Measurements from ENCODE around the gene OR51B2.
"Not testable (repeated sequence)": the region's sequence is repeated elsewhere in the genome, so short reads cannot be mapped to it uniquely, and the experiment has no call there.

Gene OR51B2

GRCh38 chr11:5324197-5324596, at the start of gene OR51B2:
OR51B2 (minus strand) TSS chr11:5324297; CDS start chr11:5324297, 0 bp downstream.
- DNase-seq = no peak

DNA sequence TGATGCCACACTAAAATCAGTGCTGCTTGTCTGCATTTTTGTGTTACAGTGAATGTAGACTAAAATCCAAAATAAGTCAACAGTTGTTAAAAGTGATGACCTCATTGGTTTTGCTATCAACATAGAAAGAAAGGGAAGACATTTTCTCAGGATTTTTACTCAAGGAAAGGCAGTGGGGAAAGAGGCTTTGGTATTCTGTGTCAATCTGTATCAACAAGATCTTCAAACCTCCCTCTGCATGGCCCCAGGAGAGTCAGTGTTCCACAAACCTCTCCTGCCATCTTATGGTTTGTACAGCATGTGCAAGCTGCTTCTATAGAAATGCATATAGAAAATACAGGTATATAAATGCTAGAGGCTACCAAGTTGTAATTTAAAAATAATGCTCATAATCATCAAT, 45.7 kb upstream of the OR51B2 start:
- DNase-seq = no peak

- DNase-seq = no peak
These were observed 44.5 kb upstream of the OR51B2 start for GRCh38 chr11:5368502-5369043.

DNA sequence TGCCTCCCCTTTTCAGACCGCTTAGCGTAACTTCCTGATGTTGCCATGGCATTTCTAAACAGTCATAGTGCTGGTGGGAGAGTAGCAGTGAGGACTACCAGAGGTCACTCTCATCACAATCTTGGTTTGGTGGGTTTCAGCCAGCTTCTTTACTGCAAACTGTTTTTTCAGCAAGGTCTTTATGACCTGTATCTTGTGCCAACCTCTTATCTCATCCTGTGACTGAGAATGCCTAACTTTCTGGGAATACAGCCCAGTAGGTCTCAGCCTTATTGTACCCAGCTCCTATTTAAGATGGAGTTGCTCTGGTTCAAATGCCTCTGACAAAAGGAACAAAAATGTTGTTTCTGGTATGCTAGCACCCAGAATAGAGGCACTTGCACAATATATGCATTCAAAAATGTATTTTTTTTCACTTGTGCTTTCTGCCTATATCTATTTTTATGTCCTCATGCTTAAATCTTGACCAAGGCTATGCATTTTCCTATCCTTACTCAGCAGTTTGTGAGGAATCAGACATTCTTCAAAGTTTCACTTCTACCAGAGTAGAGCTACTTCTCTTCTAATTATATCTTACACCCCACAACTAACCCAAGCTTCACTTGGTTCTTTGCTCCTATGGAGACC, 43.5 kb upstream of the OR51B2 start:
- no peak for DNase-seq

- DNase-seq = no peak
These were observed 42.8 kb upstream of the OR51B2 start for GRCh38 chr11:5366856-5367255.

DNA sequence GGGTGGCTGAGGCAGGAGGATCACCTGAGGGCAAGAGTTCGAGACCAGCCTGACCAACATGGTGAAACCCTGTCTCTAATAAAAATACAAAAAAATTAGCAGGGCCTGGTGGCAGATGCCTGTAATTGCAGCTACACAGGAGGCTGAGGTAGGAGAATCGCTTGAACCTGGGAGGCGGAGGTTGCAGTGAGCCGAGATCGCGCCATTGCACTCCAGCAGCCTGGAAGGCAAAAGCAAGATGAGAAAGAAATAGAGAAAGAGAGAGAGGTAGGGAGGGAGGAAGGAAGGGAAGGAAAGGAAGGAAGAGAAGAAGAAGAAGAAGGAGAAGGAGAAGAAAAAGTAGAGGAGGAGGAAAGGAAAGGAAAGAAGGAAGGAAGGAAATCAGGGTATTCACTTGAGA, 42.3 kb upstream of the OR51B2 start:
- DNase-seq = not testable (repeated sequence)

DNA sequence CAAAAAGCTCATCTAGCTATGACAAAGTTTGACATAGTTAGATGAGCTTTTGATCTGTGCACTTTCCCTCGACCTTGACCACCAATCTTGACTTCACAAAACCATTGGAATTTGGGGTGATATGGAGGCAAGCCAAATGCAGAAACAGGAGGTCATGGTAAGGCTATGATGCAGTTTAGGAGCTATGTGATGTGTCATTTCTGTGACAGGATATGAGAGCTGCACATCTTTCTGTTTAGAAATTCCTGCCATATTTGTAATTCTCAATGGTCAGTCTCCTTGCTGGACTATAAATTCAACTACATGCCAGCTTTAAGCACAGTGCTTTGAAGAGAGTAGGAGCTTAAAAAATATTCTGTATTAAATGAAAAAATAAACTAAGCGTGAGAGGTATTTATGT, 40.1 kb upstream of the OR51B2 start:
- no peak for DNase-seq

GRCh38 chr11:5363679-5364078, 39.6 kb upstream of the OR51B2 start:
- DNase-seq = no peak

DNA sequence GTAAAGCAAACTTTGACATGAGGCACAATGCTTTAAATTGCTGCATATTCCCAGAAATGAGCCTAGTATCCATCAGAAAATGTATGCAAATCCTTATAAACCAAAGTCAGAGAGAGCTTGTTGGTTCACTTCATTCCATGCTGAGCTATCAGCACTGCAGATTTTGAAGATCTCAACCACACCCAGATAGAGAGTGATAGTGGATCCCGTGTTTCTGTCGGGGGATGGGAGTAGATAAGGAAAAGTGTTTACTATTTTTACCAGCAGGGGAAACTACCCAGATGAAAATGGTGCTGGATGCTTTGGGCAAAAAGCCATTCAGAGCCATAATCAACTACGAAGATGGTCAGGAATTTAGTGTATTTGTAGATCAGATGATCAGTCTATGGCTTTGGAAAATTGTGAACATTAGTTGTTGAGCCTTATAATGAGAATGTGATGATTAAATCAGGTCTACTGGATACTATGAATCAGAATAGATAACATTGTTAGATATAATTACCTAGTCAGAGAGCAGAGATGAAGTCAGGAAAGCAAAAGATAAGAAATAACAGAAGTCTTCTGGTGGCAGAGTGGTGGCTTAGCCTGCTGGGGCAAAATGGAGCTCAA, 38.0 kb upstream of the OR51B2 start:
- DNase-seq = no peak

GRCh38 chr11:5356031-5356430, 31.9 kb upstream of the OR51B2 start:
- DNase-seq = not testable (repeated sequence)

DNA sequence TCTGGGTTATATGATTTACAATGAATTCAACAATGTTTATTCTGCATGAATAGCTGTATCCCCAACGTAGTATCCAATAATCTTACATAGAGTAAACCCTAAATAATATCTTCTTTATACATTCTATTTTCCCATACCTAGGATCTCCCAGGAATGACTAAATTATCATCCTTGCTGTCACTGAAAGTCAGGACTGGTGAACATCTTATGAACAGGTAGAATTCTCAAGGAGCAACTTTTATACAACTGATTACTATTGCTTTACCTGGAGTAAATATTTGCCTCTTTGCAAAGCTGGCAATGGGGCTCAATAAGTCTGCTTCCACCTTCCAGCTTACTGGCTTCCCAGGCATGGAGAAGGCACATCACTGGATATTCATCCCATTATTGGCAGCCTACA, 27.1 kb upstream of the OR51B2 start, which contains the start of gene OR51B6:
Gene OR51B6, plus strand, starts transcription at position 301 of the 400 bp plus-strand sequence. Its CDS starts 0 bp downstream, at position 301.
- no peak for DNase-seq

DNA sequence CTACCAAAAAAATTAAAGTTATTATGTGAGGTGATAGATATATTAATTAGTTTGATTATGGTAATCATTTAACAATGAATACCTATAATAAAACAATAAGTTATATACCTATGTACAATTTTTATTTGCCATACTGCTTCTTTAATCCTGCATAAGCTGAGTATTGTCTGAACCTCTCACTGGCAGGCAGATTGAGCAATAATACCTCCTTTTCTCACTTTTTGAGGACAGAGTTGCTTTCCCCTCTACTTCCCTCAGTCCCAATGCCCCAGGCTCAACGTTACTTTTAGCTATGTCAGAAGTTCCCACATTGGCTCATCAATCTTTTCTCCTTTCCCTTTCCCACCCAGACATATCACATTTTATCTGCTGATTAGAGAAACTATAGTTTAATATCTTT, 25.5 kb upstream of the OR51B2 start:
- no peak for DNase-seq

DNA sequence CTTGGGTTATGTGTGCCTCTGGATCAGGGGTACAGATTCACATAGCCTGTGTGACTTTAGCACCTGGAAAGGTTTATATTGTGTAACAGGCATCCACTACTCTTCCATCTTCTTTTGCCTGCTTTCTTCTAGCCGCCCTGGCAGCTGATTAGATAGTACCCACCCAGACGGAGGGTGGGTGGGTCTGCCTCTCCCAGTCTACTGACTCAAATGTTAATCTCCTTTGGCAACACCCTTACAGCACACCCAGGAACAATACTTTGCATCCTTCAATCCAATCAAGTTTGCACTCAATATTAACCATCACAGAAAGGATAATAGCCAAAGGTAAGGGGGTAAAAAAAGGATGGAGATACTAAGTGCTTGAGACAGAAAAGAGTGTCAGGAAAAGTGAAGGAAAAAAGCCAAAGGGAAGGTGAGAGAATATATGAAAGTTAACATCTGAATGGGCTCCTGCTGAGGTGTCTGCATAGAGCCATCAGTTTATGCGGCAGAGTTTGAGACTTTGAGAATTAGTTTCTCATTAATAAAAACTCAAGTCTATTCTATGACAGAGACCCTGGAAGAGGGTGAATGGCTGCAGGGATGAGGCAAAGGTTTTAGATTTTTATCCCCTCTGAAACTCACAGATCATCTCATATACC, 24.6 kb upstream of the OR51B2 start:
- DNase-seq = no peak

DNA sequence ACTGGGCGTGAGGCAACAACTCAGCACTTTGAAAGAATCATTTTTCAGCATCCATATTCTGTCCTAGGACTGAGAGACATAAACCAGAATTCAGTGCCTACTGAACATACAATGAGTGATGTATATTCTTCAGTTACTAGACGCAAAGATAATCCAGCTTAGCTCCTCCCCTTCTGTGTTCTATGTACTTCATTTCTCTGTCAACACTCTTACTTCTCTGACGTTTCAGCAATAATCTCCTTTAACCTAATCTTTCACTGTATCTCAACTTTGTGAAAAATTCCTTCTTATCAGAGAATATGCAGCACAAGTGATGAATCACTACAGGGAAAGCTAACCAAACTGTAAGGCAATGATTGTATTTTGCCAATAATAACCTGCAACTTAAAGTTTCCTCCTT, 21.7 kb upstream of the OR51B2 start:
- DNase-seq = no peak

- DNase-seq = no peak
These were observed 19.6 kb upstream of the OR51B2 start, which contains the start of gene OR51B5 for GRCh38 chr11:5343474-5344335. OR51B5 (minus strand) TSS chr11:5343524; CDS start chr11:5343524, 0 bp downstream.

DNA sequence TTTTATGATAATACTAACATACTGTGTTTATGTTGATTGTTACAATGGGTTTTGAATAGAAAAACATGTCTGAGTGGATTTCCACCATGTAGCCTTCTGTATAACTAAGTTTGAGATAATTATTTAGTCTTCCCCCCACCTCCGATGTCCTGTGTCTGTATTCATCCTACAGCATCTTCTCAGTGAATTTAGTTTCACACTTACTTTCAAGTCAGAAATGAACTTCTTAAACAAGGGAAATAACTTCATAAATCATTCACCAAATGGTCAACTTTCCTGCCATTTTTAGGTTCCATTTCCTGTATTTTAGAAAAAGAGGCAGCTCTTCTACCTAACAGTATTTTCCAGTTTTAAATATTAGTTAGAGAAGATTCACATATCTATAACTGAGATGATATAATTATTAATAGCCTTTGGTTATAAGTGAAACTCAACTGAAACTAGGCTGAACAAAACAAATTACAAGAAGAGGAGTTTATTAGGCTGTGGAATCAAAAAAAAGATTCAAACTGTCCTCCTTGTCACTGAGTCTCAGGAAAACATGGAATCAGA, 15.8 kb upstream of the OR51B2 start:
- no peak for DNase-seq

GRCh38 chr11:5337253-5337652, 13.2 kb upstream of the OR51B2 start:
- not testable (repeated sequence) for DNase-seq

- DNase-seq = no peak
These were observed 12.2 kb upstream of the OR51B2 start for GRCh38 chr11:5336331-5336730.

DNA sequence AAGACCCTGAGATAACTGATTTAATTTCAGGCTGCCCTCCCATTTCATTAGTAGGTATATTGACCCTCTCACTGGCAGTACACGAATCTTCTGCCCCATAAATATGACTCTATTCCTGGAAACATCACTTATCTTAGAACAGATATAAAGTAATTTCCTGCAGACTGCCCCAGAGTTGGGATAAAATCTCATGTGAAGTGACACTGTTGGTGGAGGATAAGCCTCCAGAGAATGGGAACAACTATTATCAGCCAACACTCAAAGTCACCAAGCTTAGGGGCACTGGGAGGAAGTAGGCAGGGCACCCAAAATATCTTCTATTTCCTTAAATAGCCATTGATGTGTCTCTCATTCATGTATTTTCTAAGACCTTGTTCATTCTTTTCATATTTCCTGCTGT, 11.1 kb upstream of the OR51B2 start:
- DNase-seq = no peak

DNA sequence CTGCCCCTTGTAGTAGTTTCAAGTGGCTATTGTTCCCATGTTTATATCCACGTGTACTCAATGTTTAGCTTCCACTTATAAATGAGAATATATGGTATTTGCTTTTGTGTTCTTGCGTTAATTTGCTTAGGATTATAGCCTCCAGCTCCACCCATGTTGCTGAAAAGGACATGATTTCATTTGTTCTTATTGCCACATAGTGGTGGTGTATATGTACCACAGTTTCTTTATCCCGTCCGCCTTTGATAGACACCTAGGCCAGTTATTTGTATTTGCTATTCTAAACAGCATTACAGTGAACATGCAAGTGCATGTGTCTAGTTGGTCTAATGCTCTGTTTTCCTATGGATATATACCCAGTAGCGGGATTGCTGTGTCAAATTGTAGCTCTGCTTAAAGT, 6.8 kb downstream of the OR51B2 start:
- no peak for DNase-seq

DNA sequence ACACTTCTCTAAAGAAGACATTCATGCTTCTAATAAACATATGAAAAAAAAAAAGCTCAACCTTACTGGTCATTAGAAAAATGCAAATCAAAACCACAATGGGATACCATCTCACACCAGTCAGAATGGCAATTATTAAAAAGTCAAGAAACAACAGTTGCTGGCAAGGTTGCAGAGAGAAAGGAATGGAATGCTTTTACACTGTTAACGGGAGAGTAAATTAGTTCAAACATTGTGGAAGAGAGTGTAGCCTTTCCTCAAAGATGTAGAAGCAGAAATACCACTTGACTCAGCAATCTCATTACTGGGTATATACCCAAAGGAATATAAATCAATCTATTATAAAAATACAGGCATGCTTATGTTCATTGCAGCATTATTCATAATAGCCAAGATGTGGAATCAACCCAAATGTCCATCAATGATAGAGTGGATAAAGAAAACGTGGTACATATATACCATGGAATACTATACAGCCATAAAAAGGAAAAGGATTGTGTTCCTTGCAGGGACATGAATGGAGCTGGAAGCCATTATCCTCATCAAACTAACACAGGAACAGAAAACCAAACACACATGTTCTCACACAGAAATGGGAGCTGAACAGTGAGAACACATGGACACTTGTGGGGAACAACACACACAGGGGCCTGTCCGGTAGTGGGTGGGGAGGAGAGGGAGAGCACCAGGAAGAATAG, 10.6 kb downstream of the OR51B2 start:
- DNase-seq = not testable (repeated sequence)

GRCh38 chr11:5310423-5310822, 13.7 kb downstream of the OR51B2 start:
- no peak for DNase-seq

All from NCI-H2171 (cell line).